ENCODE data around the gene PIBF1.
"Not testable (repeated sequence)": the region's sequence is repeated elsewhere in the genome, so short reads cannot be mapped to it uniquely, and the experiment has no call there.

PIBF1 gene

DNA sequence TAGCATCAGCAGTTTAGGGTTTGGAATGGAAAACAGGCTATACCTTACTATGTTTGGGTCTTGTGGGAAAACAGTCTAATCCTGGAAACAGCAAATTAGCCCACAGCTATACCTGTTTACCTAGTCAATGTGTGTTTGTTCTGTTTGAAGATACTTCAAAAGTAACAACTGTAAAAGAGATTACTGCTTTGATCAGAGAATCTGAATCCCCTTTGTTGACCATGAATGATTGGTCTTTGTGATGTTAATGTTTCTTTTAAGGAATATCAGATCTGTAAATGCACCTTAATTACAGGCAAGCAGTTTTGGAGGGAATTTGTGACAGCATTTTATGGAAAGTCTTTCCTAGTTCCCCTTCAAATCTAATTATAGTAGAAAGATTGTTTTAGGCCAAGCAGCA lies 256.1 kb downstream of the PIBF1 start:
- H3K4me3 ChIP-seq (ENCODE audit: low read depth, low read length): no peak overlapping the region
- DNase-seq (ENCODE audit: low read depth): no peak
- TF ChIP-seq, protein P1, sequence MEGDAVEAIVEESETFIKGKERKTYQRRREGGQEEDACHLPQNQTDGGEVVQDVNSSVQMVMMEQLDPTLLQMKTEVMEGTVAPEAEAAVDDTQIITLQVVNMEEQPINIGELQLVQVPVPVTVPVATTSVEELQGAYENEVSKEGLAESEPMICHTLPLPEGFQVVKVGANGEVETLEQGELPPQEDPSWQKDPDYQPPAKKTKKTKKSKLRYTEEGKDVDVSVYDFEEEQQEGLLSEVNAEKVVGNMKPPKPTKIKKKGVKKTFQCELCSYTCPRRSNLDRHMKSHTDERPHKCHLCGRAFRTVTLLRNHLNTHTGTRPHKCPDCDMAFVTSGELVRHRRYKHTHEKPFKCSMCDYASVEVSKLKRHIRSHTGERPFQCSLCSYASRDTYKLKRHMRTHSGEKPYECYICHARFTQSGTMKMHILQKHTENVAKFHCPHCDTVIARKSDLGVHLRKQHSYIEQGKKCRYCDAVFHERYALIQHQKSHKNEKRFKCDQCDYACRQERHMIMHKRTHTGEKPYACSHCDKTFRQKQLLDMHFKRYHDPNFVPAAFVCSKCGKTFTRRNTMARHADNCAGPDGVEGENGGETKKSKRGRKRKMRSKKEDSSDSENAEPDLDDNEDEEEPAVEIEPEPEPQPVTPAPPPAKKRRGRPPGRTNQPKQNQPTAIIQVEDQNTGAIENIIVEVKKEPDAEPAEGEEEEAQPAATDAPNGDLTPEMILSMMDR (IDR thresholded peaks at IDR 0.05; ENCODE audit: low read depth, low read length, missing control alignments): no peak
- in situ Hi-C loops (cut with HindIII; ENCODE audit: low sequenced_read_pairs): no loop called here

DNA sequence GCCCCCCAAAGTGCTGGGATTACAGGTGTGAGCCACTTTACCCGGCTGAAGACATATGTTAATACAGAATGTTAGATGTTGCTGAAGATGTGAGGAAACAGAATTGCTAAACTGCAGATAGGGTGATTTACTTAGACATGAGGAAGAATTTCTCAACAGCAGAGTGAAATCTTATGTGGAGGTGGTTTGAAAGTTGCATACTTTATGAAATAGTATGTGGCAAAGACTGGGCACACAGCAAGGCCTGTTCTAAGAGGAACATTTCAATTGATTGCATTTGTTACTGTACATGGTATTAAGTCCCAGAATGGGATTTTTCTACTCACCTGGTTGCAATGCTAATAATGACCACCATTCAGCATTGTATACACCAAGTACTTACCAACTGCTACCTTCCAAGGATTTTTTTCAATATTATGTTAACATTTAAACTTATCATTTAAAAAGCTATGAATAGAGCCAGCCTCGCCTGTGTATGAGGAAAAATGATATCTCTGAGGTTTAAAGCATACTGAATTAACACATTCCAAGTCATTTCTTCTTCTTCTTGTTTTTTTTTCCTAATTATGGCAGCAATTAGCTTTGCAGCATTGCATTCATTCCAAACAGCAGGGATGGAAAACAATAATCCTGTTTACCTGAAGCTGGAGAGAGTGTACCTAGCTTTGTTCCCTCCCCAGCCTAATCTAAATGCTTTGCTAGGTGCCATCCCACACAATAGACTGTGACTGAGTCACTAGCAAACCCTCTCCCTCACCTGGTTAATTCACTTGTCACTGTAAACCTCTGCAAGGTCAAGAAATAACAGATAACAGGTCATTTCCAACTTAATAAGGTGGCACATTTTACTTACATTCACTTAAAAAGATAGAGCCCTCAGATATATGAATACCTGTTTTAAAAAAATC lies 257.5 kb downstream of the PIBF1 start:
- TF ChIP-seq, protein P1 (IDR thresholded peaks at IDR 0.05; ENCODE audit: low read depth, low read length, missing control alignments): no peak
- no peak for DNase-seq (ENCODE audit: low read depth)
- H3K4me3 ChIP-seq (ENCODE audit: low read depth, low read length): no peak overlapping the region
- in situ Hi-C loops (cut with HindIII; ENCODE audit: low sequenced_read_pairs): no loop called here

DNA sequence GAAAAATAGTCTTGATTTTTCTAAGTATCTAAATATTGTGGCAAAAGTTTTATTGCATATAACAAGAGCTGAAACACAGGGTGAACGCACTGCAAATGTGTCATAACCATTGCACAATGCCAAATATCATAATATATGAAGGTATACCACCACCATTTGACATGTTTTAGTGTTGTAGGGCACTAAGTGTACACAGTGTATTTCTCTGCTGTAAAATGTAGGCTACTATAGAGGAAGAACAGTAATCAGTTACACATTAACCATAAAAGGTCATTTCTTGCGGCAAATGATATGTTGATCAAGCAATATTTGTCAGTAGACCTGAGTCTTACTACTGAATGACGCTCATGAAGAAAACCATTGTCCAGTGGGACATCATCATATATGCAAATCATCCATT lies 258.6 kb downstream of the PIBF1 start:
- no peak overlapping the region for H3K4me3 ChIP-seq (ENCODE audit: low read depth, low read length)
- no peak for DNase-seq (ENCODE audit: low read depth)
- in situ Hi-C loops (cut with HindIII; ENCODE audit: low sequenced_read_pairs): no loop called here
- TF ChIP-seq, protein P1 (IDR thresholded peaks at IDR 0.05; ENCODE audit: low read depth, low read length, missing control alignments): no peak

DNA sequence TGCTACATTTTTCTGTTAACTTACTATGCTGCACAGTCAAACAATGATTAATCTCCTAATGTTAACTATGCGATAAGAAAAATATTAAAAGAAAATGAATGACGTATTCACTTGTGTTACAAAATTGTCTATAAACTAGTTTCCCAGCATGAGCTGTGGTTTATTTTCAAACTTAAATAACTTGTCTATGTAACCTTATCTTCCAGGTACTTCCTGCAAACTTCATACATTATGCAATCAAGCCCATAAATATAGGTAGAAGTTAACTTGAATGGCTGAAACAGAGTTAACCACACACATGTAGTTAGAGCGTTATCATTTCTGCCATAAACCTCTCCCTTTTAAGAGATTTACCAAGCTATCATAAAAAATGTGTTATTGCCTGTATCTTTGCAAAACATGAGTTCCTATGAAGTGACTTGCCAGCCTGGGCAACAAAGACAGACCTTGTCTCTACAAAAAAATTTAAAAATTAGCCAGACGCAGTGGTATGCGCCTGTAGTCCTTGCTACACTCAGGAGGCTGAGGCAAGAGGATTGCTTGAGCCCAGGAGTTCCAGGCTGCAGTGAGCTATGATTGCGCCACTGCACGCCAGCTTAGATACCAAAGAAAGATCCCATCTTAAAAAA lies 259.1 kb downstream of the PIBF1 start:
- DNase-seq (ENCODE audit: low read depth): no peak
- TF ChIP-seq, protein P1 (IDR thresholded peaks at IDR 0.05; ENCODE audit: low read depth, low read length, missing control alignments): no peak
- in situ Hi-C loops (cut with HindIII; ENCODE audit: low sequenced_read_pairs): no loop called here
- no peak overlapping the region for H3K4me3 ChIP-seq (ENCODE audit: low read depth, low read length)

DNA sequence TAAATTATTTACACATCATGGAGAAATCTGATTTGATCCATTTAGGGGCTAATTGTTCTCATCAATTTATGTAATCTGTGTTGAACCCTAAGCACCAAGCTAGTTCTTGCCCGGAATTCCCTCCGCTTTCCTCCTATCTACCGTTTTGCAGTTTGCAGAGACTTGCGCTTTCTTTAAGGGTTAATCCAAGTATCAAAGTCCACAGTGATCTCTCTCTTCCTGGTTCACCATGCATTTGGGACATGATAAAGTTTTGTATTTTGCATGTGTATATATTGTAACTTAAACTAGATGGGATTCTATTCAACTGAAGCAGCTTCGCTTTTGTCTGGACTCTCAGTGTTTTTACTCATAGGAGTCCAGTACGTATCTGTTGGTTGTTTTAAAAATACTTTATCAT lies 263.1 kb downstream of the PIBF1 start:
- no peak for DNase-seq (ENCODE audit: low read depth)
- TF ChIP-seq, protein P1 (IDR thresholded peaks at IDR 0.05; ENCODE audit: low read depth, low read length, missing control alignments): no peak
- in situ Hi-C loops (cut with HindIII; ENCODE audit: low sequenced_read_pairs): no loop called here

DNA sequence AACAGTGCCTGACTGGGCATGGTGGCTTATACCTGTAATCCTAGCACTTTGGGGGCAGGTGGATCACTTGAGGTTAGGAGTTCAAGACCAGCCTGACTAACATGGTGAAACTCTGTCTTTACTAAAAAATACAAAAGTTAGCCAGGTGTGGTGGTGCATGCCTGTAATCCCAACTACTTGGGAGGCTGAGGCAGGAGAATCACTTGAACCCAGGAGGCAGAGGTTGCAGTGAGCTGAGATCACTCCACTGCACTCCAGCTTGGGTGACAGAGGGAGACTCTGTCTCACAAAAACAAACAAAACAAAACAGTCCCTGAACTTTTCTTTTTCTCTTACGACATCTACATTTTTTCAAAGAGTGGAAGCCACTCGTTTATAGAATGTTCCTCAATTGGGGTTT lies 266.7 kb downstream of the PIBF1 start:
- H3K4me3 ChIP-seq (ENCODE audit: low read depth, low read length); DNase-seq (ENCODE audit: low read depth); in situ Hi-C loops (cut with HindIII; ENCODE audit: low sequenced_read_pairs): not testable (repeated sequence)

More for the DNA sequence above, 263.1 kb downstream of the PIBF1 start:
- no peak overlapping the region for H3K4me3 ChIP-seq (ENCODE audit: low read depth, low read length)

DNA sequence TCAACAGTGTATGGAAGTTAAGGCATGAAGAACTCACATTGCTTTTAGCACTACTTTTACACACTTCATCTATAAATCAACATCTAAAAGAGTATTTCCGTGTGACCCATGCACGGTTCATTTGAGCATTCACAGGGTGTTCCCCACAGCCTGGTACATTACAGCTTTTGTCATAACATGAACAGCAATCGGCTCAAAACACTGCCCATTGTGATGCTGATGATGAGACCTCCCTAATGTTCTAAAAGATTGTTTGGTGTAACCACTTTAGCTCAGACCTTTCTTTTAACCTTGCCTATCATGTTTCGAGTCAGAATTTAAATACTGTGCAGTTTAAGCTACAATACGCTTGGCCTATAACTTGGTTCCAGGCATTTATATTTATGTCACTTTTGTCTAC lies 272.8 kb downstream of the PIBF1 start:
- in situ Hi-C loops (cut with HindIII; ENCODE audit: low sequenced_read_pairs): no loop called here
- no peak overlapping the region for H3K4me3 ChIP-seq (ENCODE audit: low read depth, low read length)
- DNase-seq (ENCODE audit: low read depth): no peak
- TF ChIP-seq, protein P1 (IDR thresholded peaks at IDR 0.05; ENCODE audit: low read depth, low read length, missing control alignments): no peak
